Measurements from ENCODE around the gene FYCO1. TPM values are rescaled to one million over a fixed set of nuclear protein-coding genes. Genes with fewer than 3 reads are reported as not detected.

The FYCO1 gene
- total RNA-seq, 1 experiment from 2014 or later, result 19.7 TPM

DNA sequence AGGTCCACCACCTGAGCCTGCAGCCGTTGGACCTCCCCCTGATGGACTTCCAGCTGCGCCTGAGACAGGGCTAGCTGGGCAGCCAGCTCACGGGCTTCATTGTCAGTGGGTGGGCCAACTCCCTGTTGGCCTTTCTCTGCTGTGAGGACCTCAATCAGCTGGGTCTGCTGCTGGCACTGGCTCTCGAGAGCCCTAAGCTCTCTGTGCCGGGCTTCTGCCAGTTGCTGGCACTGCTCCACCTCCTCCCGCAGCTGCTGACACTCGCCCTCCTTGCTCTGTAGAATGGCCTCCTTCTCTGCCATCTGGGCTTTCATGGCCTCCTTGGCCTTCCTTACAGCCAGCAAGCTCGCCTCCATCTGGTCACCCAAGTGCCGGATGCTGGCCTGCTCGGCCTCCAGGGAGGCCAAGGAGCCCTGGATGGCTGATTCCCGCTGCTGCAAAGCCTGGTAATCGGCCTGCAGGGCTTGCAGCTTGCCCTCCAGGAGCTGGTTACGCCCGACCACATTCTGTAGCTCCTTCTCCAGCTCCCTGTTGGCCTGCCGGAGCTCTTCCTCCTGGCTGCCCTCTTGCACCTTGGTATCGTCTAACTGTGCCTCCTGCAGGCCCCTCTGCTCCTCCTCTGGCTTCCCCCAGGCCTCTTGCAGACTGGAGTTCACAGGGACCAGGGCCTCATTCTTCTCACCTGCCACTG is 28.5 kb downstream of the FYCO1 start:
- POLR2A ChIA-PET (ENCODE audit: unreplicated experiment), result no interaction called here
- TF ChIP-seq, protein P1, sequence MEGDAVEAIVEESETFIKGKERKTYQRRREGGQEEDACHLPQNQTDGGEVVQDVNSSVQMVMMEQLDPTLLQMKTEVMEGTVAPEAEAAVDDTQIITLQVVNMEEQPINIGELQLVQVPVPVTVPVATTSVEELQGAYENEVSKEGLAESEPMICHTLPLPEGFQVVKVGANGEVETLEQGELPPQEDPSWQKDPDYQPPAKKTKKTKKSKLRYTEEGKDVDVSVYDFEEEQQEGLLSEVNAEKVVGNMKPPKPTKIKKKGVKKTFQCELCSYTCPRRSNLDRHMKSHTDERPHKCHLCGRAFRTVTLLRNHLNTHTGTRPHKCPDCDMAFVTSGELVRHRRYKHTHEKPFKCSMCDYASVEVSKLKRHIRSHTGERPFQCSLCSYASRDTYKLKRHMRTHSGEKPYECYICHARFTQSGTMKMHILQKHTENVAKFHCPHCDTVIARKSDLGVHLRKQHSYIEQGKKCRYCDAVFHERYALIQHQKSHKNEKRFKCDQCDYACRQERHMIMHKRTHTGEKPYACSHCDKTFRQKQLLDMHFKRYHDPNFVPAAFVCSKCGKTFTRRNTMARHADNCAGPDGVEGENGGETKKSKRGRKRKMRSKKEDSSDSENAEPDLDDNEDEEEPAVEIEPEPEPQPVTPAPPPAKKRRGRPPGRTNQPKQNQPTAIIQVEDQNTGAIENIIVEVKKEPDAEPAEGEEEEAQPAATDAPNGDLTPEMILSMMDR (conservative IDR thresholded peaks at IDR 0.05), result no peak
- TF ChIP-seq EZH2 (IDR thresholded peaks at IDR 0.05; ENCODE audit: low read depth), result no peak
- Histone ChIP-seq H4K20me1 (ENCODE audit: insufficient read depth) (no peaks in the 10 kb centered on the region), H3K9me3 (ENCODE audit: insufficient read depth, low read depth) (no peaks in the 10 kb centered on the region), H3K4me2 (no peak overlapping the region), H3K36me3 (ENCODE audit: low read depth) (peaks cover 10% of the 10 kb centered on the region; the same call in 1 of the 2 replicates), H3K4me1 (replicated peaks; ENCODE audit: insufficient read depth) (peaks cover 15% of the 10 kb centered on the region; the same call in 1 of the 2 replicates), H3K9me2 (ENCODE audit: insufficient read depth) (no peaks in the 10 kb centered on the region), H3K27me3 (ENCODE audit: insufficient read depth, low read depth) (no peaks in the 10 kb centered on the region), H3F3A (ENCODE audit: insufficient read depth, low read depth) (no peaks in the 10 kb centered on the region), H3K27ac (no peak overlapping the region), H3K4me3 (no peak overlapping the region), H3K79me2 (ENCODE audit: low read depth) (no peaks in the 10 kb centered on the region), H2AFZ (no peak overlapping the region)
- no TSS peak for BruUV-seq (replicated peaks)
- intact Hi-C loops (cut with micrococcal nuclease; ENCODE audit: unreplicated experiment), result no loop called here
- CTCF ChIA-PET, result no interaction called here
- DNase-seq, result no peak

DNA sequence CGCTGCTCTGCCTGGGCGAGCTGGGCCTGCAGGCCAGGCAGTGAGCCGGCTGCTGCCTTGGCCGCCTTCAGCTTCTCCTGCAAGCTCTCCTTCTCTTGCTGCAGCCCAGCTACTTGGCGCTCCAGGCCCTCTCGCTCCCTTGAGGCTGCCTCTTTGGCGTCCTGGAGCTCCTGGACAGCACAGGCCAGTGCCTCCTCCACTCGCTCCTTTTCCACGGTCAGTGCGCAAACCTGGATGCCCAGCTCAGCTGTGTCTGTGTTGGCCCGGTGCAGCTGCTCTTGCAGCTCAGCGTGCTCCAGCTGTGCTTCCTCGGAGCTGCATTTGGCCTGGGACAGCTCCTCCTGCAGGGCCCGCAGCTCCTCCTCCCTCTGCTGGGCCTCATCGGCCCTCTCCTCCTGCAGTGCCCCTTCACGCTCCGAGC is 29.2 kb downstream of the FYCO1 start:
- Histone ChIP-seq H3K9me3 (ENCODE audit: insufficient read depth, low read depth) (no peaks in the 10 kb centered on the region), H3K4me1 (replicated peaks; ENCODE audit: insufficient read depth) (0 out of 2 replicates have a peak, but pooled peaks cover 8% of the 10 kb centered on the region), H3K4me3 (no peak overlapping the region), H3F3A (ENCODE audit: insufficient read depth, low read depth) (no peaks in the 10 kb centered on the region), H3K9me2 (ENCODE audit: insufficient read depth) (no peaks in the 10 kb centered on the region), H4K20me1 (ENCODE audit: insufficient read depth) (no peaks in the 10 kb centered on the region), H3K27me3 (ENCODE audit: insufficient read depth, low read depth) (no peaks in the 10 kb centered on the region), H3K27ac (no peak overlapping the region), H2AFZ (no peak overlapping the region), H3K79me2 (ENCODE audit: low read depth) (no peaks in the 10 kb centered on the region), H3K36me3 (ENCODE audit: low read depth) (peaks cover 5% of the 10 kb centered on the region; the same call in 1 of the 2 replicates), H3K4me2 (no peak overlapping the region)
- POLR2A ChIA-PET (ENCODE audit: unreplicated experiment), result no interaction called here
- CTCF ChIA-PET, result no interaction called here
- DNase-seq, result no peak
- TF ChIP-seq, protein P1 (conservative IDR thresholded peaks at IDR 0.05), result no peak
- no peak for TF ChIP-seq EZH2 (IDR thresholded peaks at IDR 0.05; ENCODE audit: low read depth)
- BruUV-seq (replicated peaks), result no TSS peak
- intact Hi-C loops (cut with micrococcal nuclease; ENCODE audit: unreplicated experiment), result no loop called here

DNA sequence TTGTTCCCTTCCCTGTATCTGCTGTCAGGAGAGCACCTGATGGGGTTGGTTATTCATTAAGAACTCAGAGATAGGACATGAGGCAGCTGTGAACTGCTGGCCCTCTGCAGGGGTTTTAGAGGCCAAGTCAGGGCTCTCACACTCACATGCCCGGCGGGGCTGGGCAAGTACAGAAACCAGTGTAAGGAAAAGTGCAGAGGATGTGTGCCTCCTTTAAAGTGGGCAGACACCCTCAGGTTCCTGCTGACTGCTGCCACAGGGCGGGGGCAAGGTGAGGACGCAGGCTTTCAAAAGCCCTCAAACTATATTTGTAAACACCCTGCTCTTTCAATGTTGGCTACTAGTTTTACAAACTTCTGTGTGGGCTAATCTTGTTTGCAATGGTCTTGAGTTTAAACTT is 30.0 kb downstream of the FYCO1 start:
- H3K79me2 ChIP-seq (ENCODE audit: low read depth), result no peaks in the 10 kb centered on the region
- H2AFZ ChIP-seq, result no peak overlapping the region
- no peak overlapping the region for H3K4me3 ChIP-seq
- no peak for DNase-seq
- ChIA-PET POLR2A (ENCODE audit: unreplicated experiment) (no interaction called here), CTCF (no interaction called here)
- TF ChIP-seq EZH2 (IDR thresholded peaks at IDR 0.05; ENCODE audit: low read depth), result no peak
- TF ChIP-seq, protein P1 (conservative IDR thresholded peaks at IDR 0.05), result no peak
- H3K27me3 ChIP-seq (ENCODE audit: insufficient read depth, low read depth), result no peaks in the 10 kb centered on the region
- no peaks in the 10 kb centered on the region for H3K36me3 ChIP-seq (ENCODE audit: low read depth)
- no peak overlapping the region for H3K4me2 ChIP-seq
- intact Hi-C loops (cut with micrococcal nuclease; ENCODE audit: unreplicated experiment), result no loop called here
- H3F3A ChIP-seq (ENCODE audit: insufficient read depth, low read depth), result no peaks in the 10 kb centered on the region
- no peak overlapping the region for H3K27ac ChIP-seq
- no peaks in the 10 kb centered on the region for H3K9me2 ChIP-seq (ENCODE audit: insufficient read depth)
- H3K9me3 ChIP-seq (ENCODE audit: insufficient read depth, low read depth), result no peaks in the 10 kb centered on the region
- no peaks in the 10 kb centered on the region for H4K20me1 ChIP-seq (ENCODE audit: insufficient read depth)
- H3K4me1 ChIP-seq (replicated peaks; ENCODE audit: insufficient read depth), result 0 out of 2 replicates have a peak, but pooled peaks cover 8% of the 10 kb centered on the region
- no TSS peak for BruUV-seq (replicated peaks)
